HG02642 (cell line): ENCODE data around the gene ZNF205.

ENCODE experiments used
- ATAC-seq: cut with Tn5 transposase; IDR thresholded peaks from one replicate; pipeline ENCODE4 v1.9.1; 2021; ENCODE audit warnings: mild to moderate bottlenecking; ENCODE audit not compliant: unreplicated experiment, poor library complexity

Gene ZNF205

DNA sequence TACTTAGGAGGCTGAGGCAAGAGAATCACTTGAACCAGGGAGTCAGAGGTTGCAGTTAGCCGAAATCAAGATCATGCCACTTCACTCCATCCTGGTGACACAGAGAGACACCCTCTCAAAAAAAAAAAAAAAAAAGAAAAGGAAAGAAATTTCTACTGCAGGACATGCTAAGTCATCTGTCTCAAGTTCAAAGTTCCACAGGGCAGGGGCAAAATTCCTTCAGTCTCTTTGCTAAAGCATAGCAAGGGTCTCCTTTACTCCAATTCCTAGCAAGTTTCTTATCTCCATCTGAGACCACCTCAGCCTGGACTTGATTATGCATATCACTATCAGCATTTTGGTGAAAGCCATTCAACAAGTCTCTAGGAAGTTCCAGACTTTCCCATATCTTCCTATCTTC lies 27.9 kb upstream of the ZNF205 start:
- ATAC-seq: no peak

DNA sequence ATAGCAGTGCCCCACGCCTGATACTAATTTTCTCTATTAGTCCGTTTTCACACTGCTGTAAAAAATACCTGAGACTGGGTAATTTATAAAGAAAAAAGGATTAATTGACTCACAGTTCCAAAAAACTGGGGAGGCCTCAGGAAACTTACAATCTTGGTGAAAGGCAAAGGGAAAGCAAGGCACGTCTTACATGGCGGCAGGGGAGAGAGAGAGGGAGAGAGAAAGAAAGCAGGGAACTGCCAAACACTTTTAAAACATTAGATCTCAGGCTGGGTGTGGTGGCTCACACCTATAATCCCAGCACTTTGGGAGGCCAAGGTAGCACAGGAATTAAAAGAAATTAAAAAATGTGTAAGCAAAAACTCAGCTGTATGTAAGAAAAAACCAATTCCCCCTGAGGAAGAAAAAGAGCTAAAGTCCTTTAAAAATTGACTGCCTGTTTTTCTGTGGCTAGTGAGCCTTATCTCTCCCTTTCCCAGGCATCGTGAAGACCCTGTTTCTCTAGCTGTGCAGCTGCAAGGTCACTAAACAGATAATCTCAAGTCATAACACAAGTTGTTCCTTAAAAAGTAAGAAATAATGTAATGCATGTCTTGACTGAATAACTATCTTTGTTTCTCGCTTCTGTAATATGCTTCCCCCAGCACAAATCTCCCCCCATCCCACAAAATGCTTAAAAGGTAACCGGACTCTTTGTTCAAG lies 27.3 kb upstream of the ZNF205 start:
- no peak for ATAC-seq

DNA sequence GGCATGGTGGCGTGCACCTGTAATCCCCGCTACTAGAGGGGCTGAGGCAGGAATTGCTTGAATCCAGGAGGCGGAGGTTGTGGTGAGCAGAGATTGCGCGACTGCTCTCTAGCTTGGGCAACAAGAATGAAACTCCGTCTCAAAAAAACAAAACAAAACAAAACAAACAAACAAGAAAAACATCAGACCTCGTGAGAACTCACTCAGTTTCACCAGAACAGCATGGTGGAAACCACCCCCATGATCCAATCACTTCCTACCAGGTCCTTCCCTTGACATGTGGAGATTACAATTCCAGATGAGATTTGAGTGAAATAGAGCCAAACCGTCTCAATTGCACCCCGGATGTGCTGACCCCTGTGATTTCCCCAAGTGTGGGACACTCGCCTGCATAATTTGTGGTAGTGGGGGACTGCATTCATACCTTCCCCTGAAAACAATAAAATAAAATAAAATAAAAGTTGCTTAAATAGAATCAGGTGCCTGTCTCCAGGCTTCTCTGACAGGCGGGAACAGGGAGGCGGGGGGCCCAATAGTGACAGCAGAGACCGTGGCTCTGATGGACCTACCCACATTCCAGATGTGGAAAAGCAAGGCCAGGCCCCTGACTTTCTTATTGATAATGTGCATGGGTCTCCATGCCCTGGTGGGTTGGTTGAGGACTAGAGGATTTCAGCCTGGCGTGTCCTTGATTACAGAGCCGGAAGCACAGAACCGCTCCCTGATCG lies 26.4 kb upstream of the ZNF205 start:
- ATAC-seq: no peak

DNA sequence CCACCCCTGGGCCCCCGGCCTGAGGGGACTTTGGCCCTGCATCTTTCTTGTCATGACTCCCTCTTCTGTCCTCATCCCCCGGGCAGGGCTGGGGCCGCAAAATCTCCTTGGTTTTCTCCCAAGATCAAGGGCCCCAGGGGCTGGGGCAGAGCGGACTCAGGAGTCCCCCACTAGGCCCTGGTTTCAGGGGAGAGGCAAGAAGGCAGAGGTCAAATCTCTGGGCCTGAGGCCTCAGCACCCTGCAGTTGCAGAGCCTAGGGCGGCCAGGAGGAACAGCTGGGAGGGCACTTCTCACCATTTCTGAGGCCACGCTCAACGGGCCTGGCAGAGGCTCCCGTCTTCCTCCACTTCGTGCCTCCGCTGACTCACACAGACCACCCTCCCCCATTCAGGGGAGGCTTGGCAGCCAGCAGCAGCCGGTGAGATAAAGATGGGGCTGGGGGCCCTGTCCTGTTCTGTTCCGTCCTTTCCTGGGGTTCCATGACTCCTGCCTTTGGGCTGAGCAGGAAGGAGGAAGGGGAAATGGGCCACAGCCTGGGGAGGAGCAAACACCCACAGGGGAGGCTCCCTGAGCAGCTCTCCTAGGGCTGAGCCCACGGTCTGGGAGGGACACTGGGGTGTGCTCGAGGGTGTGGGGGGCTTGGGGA lies 25.7 kb upstream of the ZNF205 start:
- no peak for ATAC-seq

DNA sequence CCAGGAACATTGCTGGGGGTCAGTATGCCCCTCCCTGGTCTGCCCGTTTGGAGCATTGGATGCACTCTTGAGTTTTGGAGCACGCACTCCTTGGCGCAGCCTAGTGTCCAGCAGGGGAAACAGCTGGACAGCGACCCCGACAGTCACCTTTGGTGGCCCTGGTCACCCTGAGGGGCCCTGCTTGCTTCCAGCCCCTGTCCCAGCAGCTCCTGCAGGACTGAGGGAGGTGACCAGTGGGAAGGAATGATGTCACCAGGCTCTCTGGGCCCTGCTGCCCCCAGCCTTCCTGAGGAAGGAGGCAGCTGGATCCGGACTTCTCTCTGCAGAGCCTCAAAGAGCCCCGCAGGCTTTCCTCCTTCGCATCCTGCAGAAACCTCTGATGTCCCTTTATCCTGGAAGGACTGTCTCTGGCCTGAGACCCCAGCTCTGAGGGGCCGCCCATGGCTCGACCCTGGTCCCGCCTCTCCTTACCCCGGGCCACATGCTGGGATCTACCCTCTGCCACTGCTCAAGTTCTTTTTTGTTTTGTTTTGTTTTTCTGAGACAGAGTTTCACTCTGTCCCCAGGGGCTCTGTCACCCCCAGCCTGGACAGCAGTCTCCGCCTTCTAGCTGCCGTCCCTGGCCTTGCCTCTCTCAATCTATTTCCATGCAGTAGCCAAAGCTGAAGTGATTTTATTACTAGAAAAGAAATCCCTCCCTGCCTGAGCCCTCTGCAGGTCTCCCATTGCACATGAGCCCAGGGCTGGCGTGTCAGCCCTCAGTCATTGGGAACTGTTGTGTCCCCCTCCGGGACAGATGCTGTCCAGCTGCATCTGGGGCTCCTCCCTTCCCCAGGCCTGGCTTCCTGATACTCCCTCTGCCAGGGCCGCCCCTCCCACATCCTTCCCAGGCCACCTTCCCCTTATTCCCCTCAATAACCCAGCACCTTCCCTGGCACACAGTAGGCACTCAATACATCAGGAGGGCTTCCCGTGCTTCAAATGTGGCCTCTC lies 24.8 kb upstream of the ZNF205 start:
- ATAC-seq: no peak

DNA sequence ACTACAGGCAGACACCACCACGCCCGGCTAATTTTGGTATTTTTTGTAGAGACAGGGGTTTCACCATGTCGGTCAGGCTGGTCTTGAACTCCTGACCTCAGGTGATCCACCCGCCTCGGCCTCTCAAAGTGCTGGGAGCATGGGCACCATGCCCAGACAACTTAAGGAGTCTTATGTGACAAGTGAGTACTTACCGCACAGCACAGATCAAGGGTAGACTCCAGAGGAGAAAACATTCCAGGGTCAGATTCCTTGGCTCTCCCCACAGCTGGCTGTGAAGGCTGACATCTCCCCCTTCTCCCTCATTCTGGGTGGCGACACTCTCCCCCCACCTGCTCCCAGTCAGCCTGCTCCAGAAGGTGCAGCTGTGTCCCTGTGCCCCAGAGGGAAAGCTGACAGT lies 23.9 kb upstream of the ZNF205 start:
- no peak for ATAC-seq

DNA sequence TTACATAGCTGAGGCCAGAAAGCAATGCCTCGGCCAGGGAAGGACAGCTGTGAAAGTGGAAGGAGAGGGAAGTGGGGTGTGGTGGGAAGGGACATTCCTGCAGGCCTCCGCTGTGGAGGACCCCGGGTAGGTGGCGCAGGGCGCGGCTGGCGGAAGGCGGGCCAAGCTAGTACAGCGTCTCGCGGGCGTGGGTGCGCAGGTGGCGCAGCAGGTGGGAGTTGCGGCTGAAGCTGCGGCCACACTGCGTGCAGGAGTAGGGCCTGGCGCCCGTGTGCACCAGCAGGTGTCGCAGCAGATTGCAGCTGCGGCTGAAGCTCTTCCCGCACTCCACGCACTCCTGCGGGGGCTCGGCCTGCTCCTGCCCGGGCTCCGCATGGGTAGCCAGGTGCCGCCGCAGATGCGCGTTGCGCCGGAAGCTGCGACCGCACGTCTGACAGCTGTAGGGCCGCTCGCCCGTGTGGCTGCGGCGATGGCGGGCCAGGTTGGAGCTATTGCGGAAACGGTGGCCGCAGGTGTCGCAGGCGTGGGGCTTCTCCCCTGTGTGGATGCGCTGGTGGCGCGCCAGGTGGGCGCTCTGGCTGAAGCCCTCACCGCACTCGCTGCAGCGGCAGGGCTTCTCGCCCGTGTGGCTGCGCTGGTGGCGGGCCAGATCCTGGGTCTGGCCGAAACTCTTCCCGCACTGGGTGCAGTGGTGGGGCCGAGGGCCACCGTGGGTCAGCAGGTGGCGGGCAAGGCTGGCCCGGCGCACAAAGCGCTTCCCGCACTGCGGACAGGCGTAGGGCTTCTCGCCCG lies 23.3 kb upstream of the ZNF205 start:
- ATAC-seq: no peak

DNA sequence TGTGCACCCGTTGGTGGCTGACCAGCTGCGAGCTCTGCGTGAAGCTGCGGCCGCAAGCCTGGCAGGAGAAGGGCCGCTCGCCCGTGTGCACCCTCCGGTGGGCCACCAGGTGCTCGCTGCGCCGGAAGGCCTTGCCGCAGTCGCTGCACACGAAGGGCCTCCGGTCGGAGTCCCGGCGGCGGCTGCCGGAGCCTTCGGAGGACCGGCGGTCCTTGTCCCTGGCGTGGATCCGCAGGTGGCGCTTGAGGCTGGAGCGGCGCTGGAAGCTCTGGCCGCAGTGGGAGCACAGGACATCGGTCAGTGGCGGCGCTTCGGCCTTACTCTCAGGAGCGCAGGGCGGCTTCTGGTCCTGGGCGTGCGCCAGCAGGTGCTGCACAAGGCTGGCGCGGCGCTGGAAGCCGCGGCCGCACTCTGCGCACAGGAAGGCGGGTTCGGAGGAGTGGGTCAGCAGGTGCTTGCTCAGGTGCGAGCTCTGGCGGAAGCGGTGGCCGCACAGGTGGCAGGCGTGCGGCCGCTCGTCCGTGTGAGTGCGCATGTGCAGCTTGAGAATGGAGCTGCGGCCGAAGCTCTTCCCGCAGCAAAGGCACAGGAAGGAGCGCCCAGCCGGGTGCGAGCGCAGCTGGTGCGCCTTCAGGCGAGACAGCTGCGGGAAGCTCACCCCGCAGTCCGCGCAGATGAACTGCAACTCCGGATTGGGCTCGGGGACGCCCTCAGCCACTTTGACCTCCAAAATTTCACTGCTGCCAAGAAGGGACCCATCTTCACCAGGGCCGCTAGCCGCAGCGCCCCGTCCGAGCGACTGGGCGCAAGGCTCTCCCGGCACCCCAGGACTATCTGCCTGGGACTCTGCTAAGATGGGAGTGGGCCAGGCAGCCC lies 22.4 kb upstream of the ZNF205 start:
- ATAC-seq: no peak

DNA sequence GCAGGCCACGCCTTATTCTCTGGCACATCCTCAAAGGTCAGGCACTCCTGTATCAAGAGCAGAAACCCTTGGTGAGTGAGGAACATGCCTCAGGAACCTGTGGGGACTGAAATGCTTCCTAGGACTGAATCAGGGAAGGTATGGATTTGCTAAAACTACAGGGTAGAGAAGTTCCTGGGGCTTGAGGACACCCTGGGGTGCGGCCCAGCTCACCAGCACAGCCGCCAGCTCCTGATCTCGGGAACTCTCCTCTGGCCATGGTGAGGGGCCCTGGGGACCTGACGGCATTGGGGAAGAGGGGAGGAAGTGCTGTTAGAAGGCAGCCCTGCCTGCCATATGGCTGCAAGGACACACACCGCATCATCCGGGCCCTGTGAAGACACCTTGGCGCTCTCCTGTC lies 20.8 kb upstream of the ZNF205 start:
- no peak for ATAC-seq

DNA sequence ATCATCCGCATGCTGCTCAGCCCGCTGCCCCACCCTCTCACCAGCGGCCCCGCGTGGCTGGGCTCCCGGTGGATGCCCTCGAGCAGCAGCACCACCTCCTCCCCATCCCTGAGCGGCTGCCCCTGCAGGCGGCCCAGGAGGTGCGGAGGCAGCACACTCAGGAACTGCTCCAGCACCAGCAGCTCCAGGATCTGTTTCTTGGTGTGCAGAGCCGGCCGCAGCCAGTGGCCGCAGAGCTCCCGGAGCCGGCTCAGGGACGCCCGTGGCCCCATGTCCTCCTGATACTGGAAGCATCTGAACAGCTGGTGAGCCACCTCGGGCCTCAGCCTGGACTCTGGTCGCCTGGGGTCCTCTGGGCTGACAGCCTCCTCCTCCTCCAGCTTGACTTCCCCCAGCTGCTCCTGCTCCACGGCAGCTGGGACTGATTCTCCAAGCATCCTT lies 19.9 kb upstream of the ZNF205 start:
- ATAC-seq: no peak

DNA sequence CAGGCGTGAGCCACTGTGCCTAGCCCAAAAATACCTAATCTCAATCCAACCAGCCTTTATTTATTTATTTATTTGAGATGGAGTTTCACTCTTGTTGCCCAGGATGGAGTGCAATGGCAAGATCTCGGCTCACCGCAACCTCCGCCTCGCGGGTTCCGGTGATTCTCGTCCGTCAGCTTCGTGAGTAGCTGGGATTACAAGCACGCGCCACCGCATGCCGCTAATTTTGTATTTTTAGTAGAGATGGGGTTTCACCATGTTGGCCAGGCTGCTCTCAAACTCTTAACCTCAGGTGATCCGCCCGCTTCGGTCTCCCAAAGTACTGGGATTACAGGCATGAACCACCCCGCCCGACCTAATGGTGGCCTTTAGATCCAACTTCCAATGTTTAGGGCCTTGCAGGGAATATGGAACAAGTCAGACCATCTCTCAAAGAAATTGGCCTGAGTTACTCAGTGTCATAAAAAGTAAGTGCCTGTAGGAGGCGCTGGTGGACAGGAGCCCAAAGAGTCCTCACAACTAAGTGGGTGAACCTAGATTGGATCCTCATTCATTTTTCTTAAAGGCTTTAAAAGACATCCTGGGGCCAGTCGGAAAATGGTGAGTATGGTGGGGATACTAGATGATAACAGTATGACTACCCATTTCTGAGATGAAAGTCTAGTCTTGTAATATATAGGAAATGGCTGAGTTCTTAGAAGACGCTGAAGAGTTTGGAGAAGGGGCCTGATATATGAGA lies 17.9 kb upstream of the ZNF205 start:
- no peak for ATAC-seq

DNA sequence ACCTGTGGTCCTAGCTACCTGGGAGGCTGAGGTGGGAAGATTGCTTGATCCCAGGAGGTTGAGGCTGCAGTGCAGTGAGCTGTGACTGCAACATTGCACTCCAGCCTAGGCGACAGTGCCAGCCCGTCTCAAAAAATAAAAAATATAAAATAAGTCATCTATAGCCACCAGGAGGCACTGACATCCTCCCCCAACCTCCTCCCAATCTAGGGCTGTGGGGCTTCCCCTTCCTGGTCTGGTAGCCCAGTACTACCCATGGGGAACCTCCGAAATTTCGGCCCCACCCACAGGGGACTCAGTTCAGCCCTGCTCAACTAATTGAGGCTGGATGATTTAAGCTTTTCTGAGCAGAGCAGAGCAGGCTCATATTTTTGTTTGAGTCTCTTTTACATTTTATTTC lies 16.5 kb upstream of the ZNF205 start:
- ATAC-seq: peak; percentile 60

DNA sequence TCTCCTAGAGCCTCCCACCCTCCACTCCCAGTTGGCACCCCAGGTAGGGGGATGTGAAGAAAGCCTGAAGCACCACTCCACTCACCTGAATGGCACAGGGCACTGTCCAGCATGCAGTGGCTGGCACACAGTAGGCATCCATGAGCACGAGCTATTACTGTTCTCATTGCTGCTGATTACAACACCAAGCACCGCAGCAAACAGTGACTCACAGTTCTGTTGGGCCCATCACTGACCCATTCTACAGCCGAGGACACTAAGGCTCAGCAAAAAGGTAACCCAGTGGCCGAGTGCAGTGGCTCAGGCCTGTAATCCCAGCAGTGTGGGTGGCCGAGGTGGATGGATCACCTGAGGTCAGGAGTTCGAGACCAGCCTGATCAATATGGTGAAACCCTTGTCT lies 16.0 kb upstream of the ZNF205 start:
- no peak for ATAC-seq

DNA sequence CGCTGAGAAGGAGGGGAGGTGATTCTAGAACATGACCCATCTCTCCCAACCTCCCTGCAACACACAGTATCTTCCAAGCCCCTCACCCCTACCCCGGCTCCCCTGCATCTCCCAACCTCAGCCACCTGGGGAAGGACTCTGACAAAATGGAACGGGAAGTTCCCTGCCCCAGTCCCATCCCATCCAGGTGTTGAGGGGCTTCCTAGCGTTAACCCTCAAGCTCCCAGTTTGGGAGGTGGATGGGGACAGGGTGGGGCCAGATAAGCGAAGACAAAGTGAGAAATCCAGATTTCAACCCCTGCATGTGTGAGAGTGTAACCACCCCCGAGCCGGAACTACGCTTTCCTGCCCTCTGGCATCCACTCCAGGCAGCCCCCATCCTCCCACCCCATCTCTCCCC lies 15.1 kb upstream of the ZNF205 start:
- no peak for ATAC-seq

DNA sequence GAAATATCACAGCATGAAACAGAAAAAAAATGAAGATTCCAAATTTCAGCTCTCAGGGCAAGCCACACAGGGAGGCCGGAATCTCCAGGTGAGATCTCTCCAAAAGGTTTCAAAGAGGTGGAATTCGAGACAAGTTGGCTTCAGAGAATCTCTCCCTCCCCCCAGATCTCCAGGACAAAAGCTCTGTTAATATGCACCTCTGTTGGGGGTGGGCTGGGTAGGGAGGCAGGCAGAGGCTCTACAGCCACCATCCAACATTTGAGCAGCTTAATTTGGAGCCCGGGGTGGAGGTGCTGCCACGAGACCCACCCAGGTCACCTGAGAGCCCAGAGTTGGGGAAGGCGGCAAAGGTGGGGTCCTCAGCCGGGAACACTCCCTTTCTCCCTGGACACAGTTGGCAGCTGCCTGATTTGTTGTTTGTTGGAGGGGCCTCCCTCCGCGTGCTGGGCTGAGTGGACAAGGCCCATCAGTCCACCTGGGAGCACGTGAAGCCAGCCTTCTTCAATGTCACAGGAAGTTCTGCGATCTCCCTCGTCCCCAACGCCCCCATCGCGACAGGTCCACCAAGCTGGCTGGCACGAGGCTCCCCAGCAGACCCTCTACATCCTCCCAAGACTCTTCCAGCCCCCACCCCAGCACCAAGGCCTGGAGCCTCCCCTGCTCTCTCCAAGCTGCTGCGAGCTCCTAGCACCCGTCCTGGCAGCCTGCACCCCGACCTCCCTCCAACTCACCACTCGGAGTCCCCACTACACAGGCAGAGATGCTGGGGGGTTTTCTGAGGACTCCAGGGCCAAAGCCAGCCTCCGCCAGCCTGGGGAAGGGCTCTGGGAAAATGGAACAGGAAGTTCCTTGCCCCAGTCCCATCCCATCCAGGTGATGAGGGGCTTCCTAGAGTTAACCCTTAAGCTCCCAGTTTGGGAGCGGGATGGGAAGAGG lies 13.7 kb upstream of the ZNF205 start, which contains the start of gene ZSCAN10:
Gene ZSCAN10, minus strand, starts transcription at position 836 of the 936 bp plus-strand sequence. CDS start 6,357 bp downstream, outside the sequence.
- no peak for ATAC-seq

DNA sequence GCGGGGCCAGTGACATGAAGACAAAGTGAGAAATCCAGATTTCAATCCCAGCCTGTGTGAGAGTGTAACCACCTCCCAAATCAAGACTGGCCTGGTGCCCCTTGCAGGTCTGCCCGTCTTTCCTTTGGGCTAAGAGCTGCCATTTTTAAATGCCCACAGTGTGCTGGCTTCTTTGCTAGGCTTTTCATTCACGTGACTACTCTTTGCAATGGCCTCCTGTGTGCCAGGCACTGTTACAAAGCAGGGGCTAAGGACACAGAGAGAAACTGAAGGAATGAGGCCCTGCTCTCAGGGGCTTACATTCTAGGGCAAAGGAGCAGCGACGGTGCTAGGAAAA lies 13.0 kb upstream of the ZNF205 start:
- no peak for ATAC-seq
